Endodermal cell (in vitro differentiated cells): ENCODE data around the gene KRT6B. TPM values are rescaled to one million over a fixed set of nuclear protein-coding genes. Genes with fewer than 3 reads are reported as not detected.
"Not testable (repeated sequence)": the region's sequence is repeated elsewhere in the genome, so short reads cannot be mapped to it uniquely, and the experiment has no call there.

ENCODE experiments used
- DNase-seq: peaks from one replicate; pipeline ENCODE4 v3.0.0-alpha.2; 2017
- H3K27ac ChIP-seq: 2 replicates; pipeline ENCODE4 v1.5.1; 2013; ENCODE audit warnings: mild to moderate bottlenecking, low read depth, low read length, moderate library complexity
- H3K27me3 ChIP-seq: 2 replicates; pipeline ENCODE4 v1.6.1; 2013; ENCODE audit warnings: mild to moderate bottlenecking, low read length, moderate library complexity; ENCODE audit not compliant: insufficient read depth, control insufficient read depth, poor library complexity, severe bottlenecking
- H3K36me3 ChIP-seq: 2 replicates; pipeline ENCODE4 v1.7.0; 2013; ENCODE audit warnings: mild to moderate bottlenecking, low read length, moderate library complexity; ENCODE audit not compliant: control insufficient read depth, insufficient read depth
- H3K4me1 ChIP-seq: one replicate; pipeline ENCODE4 v1.7.0; 2013; ENCODE audit warnings: low read length; ENCODE audit not compliant: control insufficient read depth, insufficient read depth
- H3K4me3 ChIP-seq: 2 replicates; pipeline ENCODE4 v1.5.1; 2013; ENCODE audit warnings: mild to moderate bottlenecking, low read length, moderate library complexity
- H3K9ac ChIP-seq: 2 replicates; pipeline ENCODE4 v1.6.1; 2013; ENCODE audit warnings: mild to moderate bottlenecking, low read length, moderate library complexity; ENCODE audit not compliant: poor library complexity, severe bottlenecking; ENCODE audit errors: extremely low read depth
- H3K9me3 ChIP-seq: 2 replicates; pipeline ENCODE4 v1.6.1; 2013; ENCODE audit warnings: mild to moderate bottlenecking, low read length, moderate library complexity; ENCODE audit not compliant: control insufficient read depth
- H3K27ac Mint-ChIP-seq: 2 replicates; pipeline ENCODE4 v1.8.0; 2020; ENCODE audit warnings: mixed read lengths
- H3K27me3 Mint-ChIP-seq: 2 replicates; pipeline ENCODE4 v1.8.0; 2021; ENCODE audit warnings: mild to moderate bottlenecking, mixed read lengths; ENCODE audit not compliant: insufficient read depth
- H3K36me3 Mint-ChIP-seq: 2 replicates; pipeline ENCODE4 v1.8.0; 2020; ENCODE audit warnings: low read depth, mixed read lengths
- H3K4me1 Mint-ChIP-seq: 2 replicates; pipeline ENCODE4 v1.8.0; 2020; ENCODE audit warnings: mixed read lengths
- H3K4me3 Mint-ChIP-seq: 2 replicates; pipeline ENCODE4 v1.8.0; 2020; ENCODE audit warnings: mild to moderate bottlenecking, moderate library complexity, mixed read lengths
- H3K9me3 Mint-ChIP-seq: 2 replicates; pipeline ENCODE4 v1.8.0; 2020; ENCODE audit warnings: mild to moderate bottlenecking, mixed read lengths
- WGBS, 2 experiments: methylation state at CpG; one replicate each; pipeline versions ENCODE4 v1.1.5 to v1.1.7; 2013; ENCODE audit warnings: missing lambda C conversion rate in 2 of 2, mixed read lengths in 1 of 2; ENCODE audit not compliant: insufficient coverage in 1 of 2, insufficient read length in 1 of 2; 5-methylcytosine and 5-hydroxymethylcytosine counted together
- long read RNA-seq, 4 experiments: library from polyadenylated mRNA in 2 of 4; library from RNA in 1 of 4; library from capped mRNA in 1 of 4; stranded (forward) in 3 of 4; unstranded in 1 of 4; transcript quantifications; one replicate each; pipeline ENCODE4 v2.0.0, GENCODE V29; 2020 to 2021; ENCODE audit warnings: inconsistent platforms in 1 of 4
- polyA plus RNA-seq, 2 experiments: library from polyadenylated mRNA; stranded (reverse); fragments of 50-300 nt; gene quantifications; one replicate each; pipeline ENCODE4 v1.2.3, GENCODE V29; 2013
- total RNA-seq, 2 donors: library from RNA; stranded (reverse); fragmentation: NEBNext Ultra II Directional in 1 of 2; extraction: Animal tissue kit (Norgen Biotek cat#: 25700) in 1 of 2; gene quantifications; 2 replicates in 1 of 2; 3 replicates in 1 of 2; pipeline ENCODE4 v1.2.1, GENCODE V29; 2021
- TF ChIP-seq, protein P1 (sequence below): fragments of 200-600 bp; sonication (generic); conservative IDR thresholded peaks from 2 replicates; pipeline ENCODE4 v1.5.0; 2021; ENCODE audit warnings: antibody characterized with exemption, mild to moderate bottlenecking

Gene KRT6B
- total RNA-seq = not detected
- polyA plus RNA-seq (2013, experiment 1 of 2) = not detected
- polyA plus RNA-seq (2013, experiment 2 of 2) = not detected
- long read RNA-seq, experiment 1 = 0 reads
- long read RNA-seq, experiment 2 = 0 reads
- long read RNA-seq, experiment 3 = 0 reads
- long read RNA-seq, experiment 4 = 0 reads

DNA sequence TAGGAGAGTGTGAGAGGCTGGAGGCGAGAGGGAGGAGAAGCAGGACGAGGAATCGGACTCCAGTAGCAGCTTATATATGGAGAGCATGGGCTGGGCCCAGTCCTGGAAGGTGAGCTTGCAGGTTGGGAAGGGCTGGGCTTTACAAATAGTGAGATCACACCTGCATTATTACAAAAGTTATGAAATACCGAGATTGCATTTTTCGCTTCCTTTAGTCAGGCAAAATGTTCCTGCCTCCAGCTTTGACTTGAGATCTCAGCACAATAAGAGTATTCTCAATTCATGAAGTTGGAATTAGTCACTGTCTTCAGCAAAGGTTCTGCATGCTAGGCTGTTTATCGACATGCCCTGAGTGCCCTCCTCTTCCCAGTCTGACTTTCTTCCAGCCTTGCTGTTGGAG, at the start of gene KRT6B:
TSS of gene KRT6B (minus strand) at position 46 of the 400 bp plus-strand sequence. CDS start 68 bp downstream, outside the sequence.
- Histone ChIP-seq H3K27ac (no peak within 1 kb of the TSS), H3K9me3 (no peaks in the 10 kb centered on the region), H3K9ac (no peak within 1 kb of the TSS), H3K36me3 (no peaks in the 10 kb centered on the region), H3K4me3 (no peak within 1 kb of the TSS), H3K27me3 (no peaks in the 10 kb centered on the region), H3K4me1 (no peaks in the 10 kb centered on the region)
- H3K27me3 Mint-ChIP-seq = peaks cover 12% of the 10 kb centered on the region
- 87 to 94% methylated on average over 3 to 6 of the region's 6 CpGs for WGBS, 2 experiments
- TF ChIP-seq, protein P1, sequence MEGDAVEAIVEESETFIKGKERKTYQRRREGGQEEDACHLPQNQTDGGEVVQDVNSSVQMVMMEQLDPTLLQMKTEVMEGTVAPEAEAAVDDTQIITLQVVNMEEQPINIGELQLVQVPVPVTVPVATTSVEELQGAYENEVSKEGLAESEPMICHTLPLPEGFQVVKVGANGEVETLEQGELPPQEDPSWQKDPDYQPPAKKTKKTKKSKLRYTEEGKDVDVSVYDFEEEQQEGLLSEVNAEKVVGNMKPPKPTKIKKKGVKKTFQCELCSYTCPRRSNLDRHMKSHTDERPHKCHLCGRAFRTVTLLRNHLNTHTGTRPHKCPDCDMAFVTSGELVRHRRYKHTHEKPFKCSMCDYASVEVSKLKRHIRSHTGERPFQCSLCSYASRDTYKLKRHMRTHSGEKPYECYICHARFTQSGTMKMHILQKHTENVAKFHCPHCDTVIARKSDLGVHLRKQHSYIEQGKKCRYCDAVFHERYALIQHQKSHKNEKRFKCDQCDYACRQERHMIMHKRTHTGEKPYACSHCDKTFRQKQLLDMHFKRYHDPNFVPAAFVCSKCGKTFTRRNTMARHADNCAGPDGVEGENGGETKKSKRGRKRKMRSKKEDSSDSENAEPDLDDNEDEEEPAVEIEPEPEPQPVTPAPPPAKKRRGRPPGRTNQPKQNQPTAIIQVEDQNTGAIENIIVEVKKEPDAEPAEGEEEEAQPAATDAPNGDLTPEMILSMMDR = no peak
- H3K36me3 Mint-ChIP-seq = no peaks in the 10 kb centered on the region
- no peak for DNase-seq
- H3K9me3 Mint-ChIP-seq = no peaks in the 10 kb centered on the region
- H3K4me3 Mint-ChIP-seq = no peak within 1 kb of the TSS
- no peaks in the 10 kb centered on the region for H3K4me1 Mint-ChIP-seq
- H3K27ac Mint-ChIP-seq = no peak within 1 kb of the TSS

DNA sequence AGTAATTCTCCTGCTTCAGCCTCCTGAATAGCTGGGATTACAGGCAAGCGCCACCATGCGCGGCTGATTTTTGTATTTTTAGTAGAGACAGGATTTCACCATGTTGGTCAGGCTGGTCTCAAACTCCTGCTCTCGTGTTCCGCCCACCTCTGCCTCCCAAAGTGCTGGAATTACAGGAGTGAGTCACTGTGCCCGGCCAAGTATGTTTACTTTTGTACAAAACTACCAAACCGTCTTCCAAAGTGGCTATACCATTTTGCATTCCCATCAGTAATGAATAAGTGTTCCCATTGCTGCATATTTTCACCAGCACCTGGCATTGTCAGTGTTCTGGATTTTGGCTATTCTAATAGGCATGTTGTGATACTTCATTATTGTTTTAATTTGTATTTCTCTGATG, 49.5 kb upstream of the KRT6B start:
- H3K9me3 Mint-ChIP-seq = peaks cover 2% of the 10 kb centered on the region
- H3K36me3 Mint-ChIP-seq = no peaks in the 10 kb centered on the region
- Histone ChIP-seq H3K27me3 (no peaks in the 10 kb centered on the region), H3K36me3 (no peaks in the 10 kb centered on the region), H3K4me1 (peaks cover 3% of the 10 kb centered on the region), H3K9ac (no peak overlapping the region), H3K4me3 (no peak overlapping the region), H3K27ac (no peak overlapping the region), H3K9me3 (peaks cover 16% of the 10 kb centered on the region)
- DNase-seq = no peak
- TF ChIP-seq, protein P1 = no peak
- H3K4me1 Mint-ChIP-seq = peaks cover 15% of the 10 kb centered on the region
- H3K27ac Mint-ChIP-seq = no peak overlapping the region
- WGBS, 2 experiments = 89 to 90% methylated on average over 7 of the region's 7 CpGs
- no peak overlapping the region for H3K4me3 Mint-ChIP-seq
- H3K27me3 Mint-ChIP-seq = no peaks in the 10 kb centered on the region

DNA sequence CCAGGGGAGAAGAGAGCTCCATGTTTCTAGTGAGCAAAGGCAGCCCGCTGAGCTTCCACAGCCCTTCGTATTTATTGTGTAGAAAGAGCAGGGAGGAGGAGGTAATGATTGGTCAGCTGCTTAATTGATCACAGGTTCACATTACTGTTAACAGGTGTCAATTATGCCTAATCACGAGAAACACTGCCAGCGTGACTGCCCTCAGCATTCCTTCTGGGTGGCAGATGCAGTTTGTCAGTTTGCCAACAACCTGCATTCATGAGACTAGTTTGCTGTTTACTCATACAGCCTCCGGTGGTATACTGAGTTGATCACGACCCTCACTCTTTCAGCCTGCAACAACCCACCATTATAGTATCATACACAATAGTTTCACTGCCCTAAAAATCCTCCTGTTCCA, 48.6 kb upstream of the KRT6B start:
- not testable (repeated sequence) for H3K4me3 Mint-ChIP-seq, H3K27me3 ChIP-seq, DNase-seq, H3K36me3 ChIP-seq, H3K9me3 Mint-ChIP-seq, H3K36me3 Mint-ChIP-seq, H3K9ac ChIP-seq, H3K27me3 Mint-ChIP-seq, H3K27ac Mint-ChIP-seq, H3K27ac ChIP-seq, H3K4me3 ChIP-seq
- H3K4me1 ChIP-seq = peaks cover 10% of the 10 kb centered on the region
- H3K4me1 Mint-ChIP-seq = peaks cover 16% of the 10 kb centered on the region
- H3K9me3 ChIP-seq = peaks cover 16% of the 10 kb centered on the region
- 91 to 93% methylated on average over 4 to 6 of the region's 6 CpGs for WGBS, 2 experiments
